ENCODE data around the gene DCLK3. TPM values are rescaled to one million over a fixed set of nuclear protein-coding genes. Genes with fewer than 3 reads are reported as not detected.

The DCLK3 gene
- total and polyA plus RNA-seq, 2 of the 4 experiments (the other 2 are of a cell fraction), result not detected

GRCh38 chr3:36734742-36735141 lies 29.6 kb downstream of the DCLK3 start:
- Histone ChIP-seq H2AK5ac (ENCODE audit: low read depth, low read length) (no peak overlapping the region), H4K20me1 (ENCODE audit: insufficient read depth, low read length) (no peaks in the 10 kb centered on the region), H4K91ac (ENCODE audit: insufficient read depth, low read depth, low read length) (no peak overlapping the region), H2AK9ac (replicated peaks; ENCODE audit: low read depth, low read length, poor library complexity) (no peak overlapping the region), H3K9me3 (ENCODE audit: control insufficient read depth, insufficient read depth, low read length) (no peaks in the 10 kb centered on the region), H2BK120ac (ENCODE audit: low read depth, low read length) (no peak overlapping the region), H3K18ac (ENCODE audit: low read depth, low read length) (no peak overlapping the region), H3K79me1 (ENCODE audit: low read depth in 1 of 2, low read length in 2 of 2) (no peaks in the 10 kb centered on the region), H2BK20ac (ENCODE audit: low read depth, low read length) (no peak overlapping the region), H3K27me3 (ENCODE audit: control insufficient read depth, insufficient read depth, low read length) (peaks cover 10% of the 10 kb centered on the region), H3K27ac (ENCODE audit: insufficient read depth, low read length) (no peak overlapping the region), H3K36me3 (ENCODE audit: control insufficient read depth, insufficient read depth, low read length) (no peaks in the 10 kb centered on the region), H2BK15ac (ENCODE audit: low read depth, low read length) (no peak overlapping the region), H3K4me3 (ENCODE audit: insufficient read depth, low read depth, low read length) (no peak overlapping the region), H3K56ac (ENCODE audit: extremely low read depth, insufficient read depth, low read length) (no peak overlapping the region), H4K5ac (ENCODE audit: low read depth, low read length) (no peak overlapping the region), H3K14ac (replicated peaks; ENCODE audit: low read depth, low read length) (no peak overlapping the region), H3K9ac (ENCODE audit: low read depth, low read length) (no peak overlapping the region), H4K8ac (ENCODE audit: low read depth in 2 of 2, low read length in 2 of 2) (no peak overlapping the region), H3K4me1 (ENCODE audit: control insufficient read depth, insufficient read depth, low read length) (no peaks in the 10 kb centered on the region), H3K4ac (ENCODE audit: low read depth, low read length) (no peak overlapping the region), H2BK5ac (ENCODE audit: low read depth, low read length, poor library complexity, severe bottlenecking) (no peak overlapping the region), H2AFZ (replicated peaks; ENCODE audit: low read length, poor library complexity) (no peak overlapping the region), H3K4me2 (ENCODE audit: low read depth, low read length) (no peak overlapping the region), H3K23ac (ENCODE audit: low read depth, low read length) (no peak overlapping the region), H3K9me1 (ENCODE audit: insufficient read depth, low read length) (no peaks in the 10 kb centered on the region; the same call in 1 of the 2 replicates)
- dilution Hi-C loops (cut with HindIII; ENCODE audit: low sequenced_read_pairs, unreplicated experiment), result no loop called here
- TF ChIP-seq MXI1 (IDR thresholded peaks at IDR 0.05; ENCODE audit: borderline replicate concordance, low read depth, low read length), result no peak
- WGBS, 2 experiments (ENCODE audit: extremely low coverage in 2 of 2, insufficient read length in 1 of 2), result 50% methylated on average over 2 of the region's 2 CpGs; no CpG with 5 or more reads in 1 of the 2 experiments
- ChIA-PET CTCF (no interaction called here), POLR2A (ENCODE audit: unreplicated experiment) (no interaction called here)
- no TSS peak for BruUV-seq (replicated peaks)
- in situ Hi-C loops (cut with MboI; ENCODE audit: low sequenced_read_pairs), result loop anchor here (25.0 kb wide), 1 partner anchor 478 kb away; no protein-coding TSS in a partner anchor
- ATAC-seq (ENCODE audit: low read depth) (no peak), DNase-seq (no peak)
- intact Hi-C loops (cut with micrococcal nuclease), result no loop called here
